NCI-H2171 treated with DMSO at 0.1 percent for 48 hours (cell line): ENCODE data around the gene HMG20B.

Experiments
- DNase-seq: peaks from one replicate; lab custom pipeline; 2025; lab: John Stamatoyannopoulos, UW

Gene HMG20B

DNA sequence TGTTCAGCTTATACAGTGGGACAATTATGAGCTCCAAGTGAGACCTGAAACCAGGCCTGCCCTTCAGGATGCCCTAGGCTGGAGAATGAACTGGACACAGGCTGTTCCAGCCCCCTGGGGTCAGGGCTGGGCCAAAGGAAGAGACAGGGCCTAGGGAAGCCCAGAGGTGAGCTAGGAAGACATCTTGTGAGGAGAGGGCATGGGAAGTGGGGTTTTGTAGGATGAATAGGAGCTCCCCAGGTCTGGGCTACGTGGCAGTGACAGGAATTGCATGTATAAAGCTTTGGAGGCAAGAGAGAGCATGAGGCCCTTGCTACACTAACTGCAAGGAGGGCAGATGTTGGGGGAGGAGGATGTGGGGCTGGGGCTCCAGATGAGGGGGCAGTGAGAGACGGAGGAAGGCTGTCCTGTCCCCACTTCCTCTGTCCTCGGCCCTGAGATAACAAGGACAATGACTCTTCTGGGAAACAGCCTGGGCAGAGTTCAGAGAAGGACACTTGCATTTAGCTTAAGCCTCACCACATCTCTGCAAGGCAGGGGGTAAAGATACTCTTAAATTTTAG lies 35.4 kb downstream of the HMG20B start:
- no peak for DNase-seq

DNA sequence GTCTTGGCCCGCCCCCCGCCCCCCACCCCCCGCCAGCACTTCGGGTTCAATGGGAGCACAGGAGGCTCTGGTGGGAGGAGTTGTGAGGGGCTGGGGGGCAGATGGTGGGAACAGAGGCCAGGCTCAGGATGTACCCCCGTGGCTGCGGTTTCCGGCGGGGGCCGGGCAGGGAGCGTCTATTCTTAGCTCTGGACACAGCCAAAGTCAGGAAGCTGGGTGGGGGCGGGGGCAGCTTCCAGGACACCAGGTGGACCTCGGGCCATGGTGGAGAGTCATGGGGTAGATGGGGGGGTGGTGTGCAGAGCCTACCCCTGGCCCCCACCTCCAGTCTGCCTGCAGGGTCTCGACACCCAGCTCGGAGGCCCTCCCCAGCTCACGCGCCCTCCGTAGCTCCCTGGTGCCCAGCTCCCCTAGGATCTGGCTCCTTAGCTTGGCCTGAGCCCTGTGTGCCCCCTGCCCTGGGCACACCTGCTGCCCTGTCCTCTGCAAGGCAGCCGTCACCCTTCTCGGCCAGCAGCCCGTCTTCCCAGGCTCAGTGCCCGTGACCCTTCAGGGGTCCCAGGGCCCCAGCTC lies 36.1 kb downstream of the HMG20B start:
- no peak for DNase-seq

DNA sequence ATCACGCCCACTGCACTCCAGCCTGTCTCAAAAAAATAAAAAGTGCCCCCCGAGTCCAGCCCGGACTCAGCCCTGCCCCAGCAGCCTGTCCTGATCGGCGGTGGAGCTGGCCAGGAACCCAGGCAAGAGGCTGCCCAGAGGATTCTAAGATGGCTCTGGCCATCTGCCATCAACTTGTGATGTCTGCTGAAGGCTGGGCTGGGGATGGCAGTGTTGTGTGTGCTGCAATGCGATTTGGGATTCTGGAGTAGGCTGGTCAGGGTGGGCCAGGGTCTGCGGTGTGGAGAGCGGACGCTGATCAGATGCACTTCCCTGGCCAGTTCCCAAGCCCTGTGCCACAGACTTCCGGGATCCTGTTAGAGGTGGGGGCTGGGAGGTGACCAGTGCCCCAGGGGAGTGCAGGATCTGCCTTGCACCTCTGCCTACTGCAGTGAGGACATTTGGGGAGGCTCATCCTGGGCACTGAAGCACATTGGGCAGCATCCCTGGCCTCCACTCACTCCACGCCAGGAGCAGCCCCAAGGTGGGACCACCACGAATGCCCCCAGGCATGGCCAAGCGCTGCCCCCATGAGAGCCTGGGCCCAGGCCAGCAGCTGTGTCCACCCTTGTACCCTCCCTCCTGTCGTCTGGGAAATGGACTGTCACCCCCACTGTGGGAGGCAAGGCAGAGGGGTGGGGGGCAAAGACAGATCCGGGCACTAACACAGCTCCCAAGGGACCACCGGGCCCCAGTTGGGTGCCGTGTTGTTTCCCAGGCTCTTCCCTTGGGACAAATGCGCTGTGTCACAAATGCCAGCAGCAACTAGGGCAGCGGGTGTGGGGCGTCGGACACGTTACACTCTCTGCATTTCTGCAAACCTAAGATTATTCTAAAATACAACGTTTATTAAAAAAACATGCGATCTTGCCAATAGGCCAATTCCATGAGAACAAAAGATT lies 37.3 kb downstream of the HMG20B start:
- DNase-seq = no peak

DNA sequence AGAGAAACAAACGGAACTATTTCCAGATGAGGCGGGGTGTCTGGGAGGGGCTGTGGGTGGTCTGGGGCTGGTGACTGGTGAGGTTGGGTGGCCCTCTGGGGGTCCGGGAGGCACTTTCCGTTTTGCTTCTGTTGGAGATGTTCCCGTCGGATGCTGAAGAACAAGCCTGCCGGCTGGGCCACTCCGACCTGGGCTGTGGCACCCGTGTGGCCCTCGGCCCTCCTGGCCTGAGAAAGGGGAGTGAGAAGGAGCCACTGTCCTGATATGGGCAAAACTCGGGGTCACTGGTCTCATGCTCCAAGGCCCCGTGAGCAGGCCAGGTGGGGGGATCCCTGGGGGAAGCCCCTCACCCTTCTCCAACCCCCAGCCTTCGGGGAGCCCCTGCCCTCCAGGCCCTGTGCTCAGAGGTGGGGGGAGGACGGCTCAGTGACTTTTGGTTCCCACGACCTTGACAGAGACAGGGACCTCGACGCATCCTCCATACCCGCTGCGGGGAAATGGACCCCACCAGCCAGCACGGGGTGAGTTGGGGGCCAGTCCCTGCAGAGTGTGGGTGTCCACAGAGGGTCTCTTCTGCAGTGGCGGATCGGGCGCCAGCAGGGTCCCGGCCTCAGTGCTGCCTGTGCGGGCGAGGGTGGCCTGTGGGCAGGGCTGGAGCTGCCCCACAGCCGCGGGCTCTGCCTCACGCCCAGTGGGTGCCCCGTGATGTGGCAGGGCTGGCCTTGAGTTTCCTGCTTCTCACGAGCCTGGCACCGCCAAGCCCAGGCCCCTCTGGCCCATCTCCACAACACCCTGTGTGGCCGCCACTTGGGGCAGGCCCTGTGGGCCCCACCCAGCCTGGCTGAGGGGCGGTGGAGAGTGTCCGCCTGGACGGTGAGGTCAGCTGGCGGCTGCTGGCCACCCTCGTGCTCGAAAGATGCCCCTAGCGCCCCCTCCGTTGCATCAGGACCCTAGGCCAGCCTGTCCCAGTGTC lies 38.3 kb downstream of the HMG20B start:
- no peak for DNase-seq

DNA sequence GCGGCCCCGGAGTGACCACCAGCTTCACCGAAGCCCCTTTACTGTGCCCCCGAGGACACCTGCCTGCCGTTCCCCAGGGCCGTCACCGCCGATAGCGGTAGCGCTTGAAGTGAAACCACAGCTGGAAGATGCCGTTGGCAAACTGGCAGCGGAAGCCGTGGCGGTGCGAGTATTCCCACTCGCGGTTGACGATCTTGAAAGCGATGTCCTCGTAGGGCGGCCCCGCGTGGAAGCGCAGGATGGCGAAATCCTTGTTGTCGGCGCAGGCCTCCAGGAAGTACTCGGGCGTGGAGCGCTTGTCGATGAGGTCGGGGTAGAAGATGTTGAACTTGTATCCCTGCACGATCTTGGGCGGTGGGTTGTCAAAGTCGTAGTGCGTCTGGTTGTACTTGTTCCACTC lies 39.1 kb downstream of the HMG20B start:
- DNase-seq = no peak

DNA sequence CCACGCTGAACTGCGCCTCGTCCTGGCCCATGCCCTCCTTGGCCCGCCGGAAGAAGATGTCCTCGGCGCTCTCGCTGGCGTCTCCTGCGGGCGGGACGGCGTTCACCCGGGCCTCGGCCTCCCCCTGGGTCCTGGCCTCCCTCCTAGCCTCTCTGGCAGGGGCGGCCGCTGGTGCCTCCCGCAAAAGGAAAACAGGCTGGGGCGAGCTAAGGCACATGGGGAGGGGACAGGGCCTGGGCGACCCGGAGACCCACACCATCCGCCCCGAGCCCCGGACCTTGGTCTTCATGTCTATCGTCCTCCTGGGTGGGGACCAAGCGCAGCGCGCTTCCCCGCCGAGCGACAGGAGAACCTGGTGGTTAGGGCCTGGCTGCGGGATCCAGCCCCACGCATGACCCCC lies 39.6 kb downstream of the HMG20B start:
- DNase-seq = no peak

DNA sequence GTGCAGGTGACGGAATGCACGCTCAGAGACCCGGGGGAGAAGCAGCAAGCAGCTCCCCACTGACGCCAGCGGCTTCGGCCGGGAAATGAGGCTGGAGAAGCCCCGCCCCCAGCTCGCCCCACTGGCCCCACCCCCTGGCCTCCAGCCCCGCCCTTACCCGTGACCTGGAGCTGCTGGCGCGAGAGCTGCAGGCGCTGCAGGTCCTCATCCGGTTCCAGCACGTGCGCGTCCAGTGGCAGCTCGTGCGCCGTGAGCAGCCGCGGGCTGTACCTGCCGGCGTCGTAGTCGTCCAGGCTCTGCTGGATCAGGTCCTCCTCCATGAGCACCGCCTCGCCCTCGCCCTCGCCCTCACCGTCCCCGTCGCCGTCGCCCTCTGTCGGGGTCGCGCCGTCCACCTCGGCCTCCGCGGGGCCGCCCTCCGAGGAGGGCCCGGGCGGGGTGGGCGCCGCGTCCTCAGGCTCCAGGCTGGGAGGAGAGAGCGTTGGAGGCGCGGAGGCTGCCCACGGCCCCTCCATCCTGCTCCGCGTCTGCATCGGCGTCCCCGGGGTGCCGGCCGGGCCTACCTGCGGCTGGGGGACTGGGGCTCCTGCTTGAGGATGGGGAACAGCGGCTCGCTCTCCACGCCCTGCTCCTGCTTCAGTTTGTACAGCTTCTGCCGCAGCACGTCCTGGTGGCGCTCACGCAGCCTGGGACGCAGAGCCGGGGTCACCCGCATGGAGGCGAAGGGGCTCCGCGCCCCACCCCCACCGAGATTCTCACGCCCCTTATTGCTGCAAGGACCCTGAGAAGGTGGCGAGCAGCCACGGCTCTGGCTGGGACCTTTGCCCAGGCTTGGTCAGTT lies 40.4 kb downstream of the HMG20B start:
- no peak for DNase-seq

DNA sequence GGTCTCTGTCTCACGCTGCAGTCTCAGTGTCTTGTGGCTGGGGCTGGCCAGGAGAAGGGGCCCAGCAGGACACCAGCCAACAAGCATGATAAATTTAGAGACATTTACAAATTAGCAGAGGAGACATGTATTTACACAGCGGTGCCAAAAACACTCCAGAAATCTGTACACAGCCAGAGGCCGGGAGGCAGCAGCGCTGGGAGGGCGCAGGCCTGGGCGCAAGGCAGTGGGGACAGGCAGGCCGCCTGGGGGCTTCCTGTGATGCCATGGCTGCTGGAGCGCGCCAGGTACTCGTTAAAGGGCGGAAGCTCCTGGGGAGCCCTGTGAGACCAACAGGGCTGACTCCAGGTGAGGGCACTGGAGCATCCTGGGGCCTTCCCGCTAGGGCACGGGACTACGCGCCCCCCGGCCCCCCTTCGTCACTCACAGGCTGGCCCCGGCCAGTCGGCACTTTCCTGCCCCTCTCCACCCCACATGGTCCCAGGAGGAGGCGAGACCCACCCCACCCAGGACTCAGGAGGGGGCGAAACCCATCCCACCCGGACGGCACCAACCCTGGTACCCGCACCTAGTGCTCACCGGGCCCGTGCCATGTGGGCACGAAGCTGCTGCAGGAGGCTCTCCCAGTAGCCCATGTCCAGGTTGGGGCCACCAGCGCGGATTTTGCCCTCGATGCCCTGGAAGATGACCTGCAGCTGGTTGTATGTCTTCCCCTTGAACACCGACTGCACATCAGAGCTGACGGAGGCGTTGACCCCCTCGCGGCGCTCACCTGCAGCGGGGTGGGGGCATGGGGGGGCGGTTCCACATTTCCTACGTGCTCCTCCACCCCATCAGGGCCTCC lies 41.3 kb downstream of the HMG20B start:
- no peak for DNase-seq

DNA sequence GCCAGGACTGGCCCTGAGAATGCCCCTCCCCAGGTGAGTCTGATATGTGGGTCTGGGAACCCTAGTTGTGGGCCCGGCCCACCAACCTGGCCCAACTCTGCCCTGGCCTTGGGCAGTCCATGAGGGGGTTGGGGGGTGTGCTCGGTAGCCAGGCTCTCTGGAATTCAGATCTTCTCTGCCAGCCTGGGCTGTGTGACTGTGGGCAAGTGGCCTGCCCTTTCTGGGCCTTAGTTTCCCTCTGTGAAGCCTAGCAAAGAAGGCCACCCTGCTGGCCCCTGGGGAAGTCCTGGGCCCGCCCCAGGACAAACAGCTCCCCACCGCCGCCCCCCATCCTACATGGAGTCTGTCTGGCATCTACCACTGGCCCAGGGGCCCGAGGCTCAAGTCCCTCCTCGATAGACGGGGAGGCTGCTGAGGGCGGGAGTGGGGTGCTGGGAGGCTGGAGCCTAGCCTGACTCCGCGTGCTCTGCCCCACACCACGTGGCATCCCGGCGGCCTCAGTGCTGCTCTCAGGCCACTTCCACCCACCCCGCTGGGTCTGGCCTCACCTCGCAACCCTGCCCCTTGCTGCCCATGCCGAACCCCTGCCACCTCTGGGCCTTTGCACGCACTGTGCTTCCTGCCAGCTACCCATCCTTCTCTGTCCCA lies 42.2 kb downstream of the HMG20B start:
- no peak for DNase-seq

DNA sequence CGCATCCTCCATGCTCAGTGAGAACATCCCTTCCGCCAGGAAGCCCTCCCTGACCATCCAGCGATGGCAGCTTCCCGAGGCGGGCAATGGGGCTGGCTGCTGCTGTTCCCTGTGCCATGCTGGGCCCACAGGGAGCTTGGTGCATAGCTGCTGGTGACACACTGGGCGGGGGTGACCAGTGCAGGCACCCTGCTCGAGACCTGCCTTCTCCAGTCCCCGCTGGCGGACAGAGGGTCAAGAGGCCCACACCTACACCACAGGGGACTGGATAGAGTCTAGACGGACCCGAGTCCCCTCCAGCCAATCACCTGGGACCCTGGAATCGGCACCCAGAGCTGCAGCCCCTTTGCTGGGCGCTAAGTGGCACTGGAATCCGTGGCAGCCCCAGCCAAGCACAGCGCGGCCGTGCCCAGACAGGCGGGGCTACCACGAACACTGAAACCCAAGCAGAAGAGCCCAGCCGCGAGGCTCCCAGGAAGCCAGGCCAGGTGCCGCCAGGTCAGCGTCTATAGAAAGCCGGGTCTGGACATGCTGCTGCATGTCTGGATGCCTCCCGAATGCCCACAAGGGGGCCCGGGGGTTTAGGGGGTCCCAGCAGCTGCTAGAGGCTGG lies 42.9 kb downstream of the HMG20B start:
- DNase-seq = no peak

DNA sequence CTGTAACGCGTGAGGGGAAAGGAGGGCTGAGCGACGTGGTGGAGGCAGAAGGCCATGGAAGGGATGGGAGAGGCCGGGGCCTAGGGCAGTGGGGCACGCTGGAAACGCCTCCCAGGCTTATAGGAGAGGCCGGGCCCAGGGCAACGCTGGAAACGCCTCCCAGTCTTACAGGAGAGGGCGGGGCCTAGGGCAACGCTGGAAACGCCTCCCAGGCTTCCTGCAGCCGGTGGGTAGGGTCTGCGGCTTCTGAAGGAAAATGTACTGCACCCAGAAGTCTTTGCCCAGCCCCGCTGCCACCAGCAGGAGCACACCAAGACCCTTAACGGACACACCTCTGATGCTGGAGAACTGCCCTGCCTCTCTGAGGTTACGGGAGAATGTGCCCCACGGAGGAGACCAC lies 44.7 kb downstream of the HMG20B start:
- DNase-seq = no peak

DNA sequence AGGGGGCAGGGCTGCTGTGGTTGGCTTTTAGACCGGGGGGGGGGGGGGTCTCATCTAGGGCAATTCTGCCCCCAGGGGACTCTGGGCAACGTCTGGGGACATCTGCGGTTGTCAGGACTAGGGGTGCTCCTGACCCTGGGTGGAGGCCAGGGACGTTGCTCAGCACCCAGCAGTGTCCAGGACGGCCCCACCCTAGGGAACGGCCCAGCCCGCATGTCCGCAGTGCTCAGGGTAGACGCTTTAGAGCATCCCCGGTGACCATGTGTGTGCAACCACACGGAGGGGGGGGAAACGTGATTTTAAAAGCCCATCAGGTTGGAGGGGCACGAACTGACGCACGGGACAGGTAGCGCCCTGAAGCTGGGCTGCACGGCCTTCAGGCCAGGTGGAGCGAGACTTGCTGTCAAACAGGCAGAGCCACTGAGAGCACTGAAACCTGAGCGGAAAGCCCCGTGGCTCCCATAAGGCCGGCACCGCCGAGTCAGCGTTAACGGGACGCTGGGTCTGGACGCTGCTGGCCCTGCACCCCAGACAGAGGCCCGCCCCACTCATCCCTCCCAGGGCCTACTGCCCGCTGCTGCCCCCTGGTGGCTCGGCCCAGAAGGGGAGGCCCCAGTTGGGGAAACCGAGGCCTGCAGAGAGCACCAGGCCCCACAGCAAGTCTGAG lies 45.5 kb downstream of the HMG20B start:
- DNase-seq = no peak

DNA sequence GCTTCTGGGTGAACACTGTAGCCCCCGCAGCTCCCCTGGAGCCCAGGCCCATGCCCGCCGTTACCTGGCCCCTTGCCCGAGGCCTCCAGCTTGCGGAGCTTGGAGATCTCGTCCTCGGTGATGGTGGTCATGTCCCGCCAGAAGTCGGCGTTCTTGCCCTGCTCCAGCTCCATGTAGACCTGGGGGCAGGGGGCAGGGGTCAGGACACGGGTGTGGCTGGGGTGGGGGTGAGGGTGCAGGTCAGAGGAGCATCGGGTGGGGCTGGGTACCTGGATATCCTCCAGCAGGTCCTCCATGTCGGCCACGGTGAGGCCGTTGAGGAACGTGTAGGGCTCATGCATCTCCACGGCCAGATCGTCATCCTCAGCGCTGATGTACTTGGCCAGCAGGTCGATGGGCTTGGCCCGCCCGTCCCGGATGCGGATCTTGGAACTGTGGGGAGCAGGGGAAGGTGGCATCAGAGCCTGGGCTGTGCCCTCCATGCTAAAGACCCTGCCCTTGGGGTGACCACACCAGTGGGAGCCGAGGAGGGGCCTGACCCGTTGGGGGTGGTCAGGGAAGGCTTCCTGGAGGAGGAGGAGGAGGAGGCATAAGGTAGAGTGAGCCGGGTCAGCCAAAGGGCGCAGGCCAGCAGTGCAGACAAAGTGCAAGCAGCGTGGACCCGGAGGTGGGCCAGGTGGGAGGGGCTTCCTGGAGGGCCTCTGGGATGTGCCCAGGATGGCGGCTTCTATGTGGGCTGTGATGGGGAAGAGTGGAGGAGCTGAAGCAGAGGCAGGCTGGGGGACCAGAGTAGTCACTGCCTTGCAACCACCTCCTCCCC lies 46.3 kb downstream of the HMG20B start:
- DNase-seq = no peak

DNA sequence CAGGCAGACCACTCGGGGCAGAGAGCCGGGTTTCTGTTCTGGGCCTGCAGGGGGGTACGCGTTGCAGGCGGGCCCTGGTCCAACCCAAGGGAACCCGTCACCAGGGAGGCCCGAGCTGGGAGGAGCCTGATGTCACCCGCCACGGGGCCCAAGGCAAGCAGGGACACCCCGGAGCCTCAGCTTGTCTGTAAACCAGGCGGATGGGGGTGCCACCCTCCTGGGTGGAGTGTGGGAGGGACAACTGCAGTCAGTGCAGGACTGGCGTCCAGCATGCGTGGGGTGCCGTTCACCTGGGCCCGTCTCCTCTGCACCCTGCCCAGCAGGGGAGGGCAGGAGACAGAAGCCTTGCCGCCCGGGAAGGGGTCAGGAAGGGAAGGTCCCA lies 46.9 kb downstream of the HMG20B start:
- DNase-seq = no peak

DNA sequence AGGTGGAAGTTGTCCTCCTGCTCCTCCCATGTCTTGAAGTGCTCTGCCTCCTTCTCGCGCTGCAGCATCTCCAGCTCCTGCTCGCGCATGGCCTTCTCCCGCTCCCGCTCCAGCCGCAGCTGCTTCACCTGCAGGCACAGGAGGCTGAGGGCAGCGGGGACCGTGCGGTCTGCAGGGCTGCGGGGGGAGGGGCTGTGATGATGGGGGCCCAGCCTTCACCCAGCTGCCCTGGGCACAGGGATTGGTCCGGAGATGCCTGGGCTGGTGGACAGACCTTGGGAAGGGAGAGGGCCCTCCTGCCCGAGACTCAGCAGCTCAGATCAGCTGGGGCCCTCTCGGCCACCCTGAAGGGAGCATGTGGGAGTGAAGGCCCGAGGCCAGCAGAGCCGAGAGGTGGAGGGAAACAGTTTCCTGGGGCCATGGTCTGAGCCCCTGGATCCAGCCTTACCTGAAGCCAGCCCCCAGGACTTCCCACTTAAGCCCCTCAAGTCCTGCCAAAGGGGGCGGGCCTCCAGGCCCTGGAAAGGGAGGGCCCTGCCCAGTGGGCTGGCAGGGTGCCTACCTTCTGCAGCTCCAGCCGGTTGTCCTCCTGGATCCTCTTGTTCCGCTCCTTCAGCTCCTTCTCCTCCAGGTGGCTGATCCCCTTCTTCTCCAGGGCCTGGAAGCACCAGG lies 47.5 kb downstream of the HMG20B start:
- no peak for DNase-seq

DNA sequence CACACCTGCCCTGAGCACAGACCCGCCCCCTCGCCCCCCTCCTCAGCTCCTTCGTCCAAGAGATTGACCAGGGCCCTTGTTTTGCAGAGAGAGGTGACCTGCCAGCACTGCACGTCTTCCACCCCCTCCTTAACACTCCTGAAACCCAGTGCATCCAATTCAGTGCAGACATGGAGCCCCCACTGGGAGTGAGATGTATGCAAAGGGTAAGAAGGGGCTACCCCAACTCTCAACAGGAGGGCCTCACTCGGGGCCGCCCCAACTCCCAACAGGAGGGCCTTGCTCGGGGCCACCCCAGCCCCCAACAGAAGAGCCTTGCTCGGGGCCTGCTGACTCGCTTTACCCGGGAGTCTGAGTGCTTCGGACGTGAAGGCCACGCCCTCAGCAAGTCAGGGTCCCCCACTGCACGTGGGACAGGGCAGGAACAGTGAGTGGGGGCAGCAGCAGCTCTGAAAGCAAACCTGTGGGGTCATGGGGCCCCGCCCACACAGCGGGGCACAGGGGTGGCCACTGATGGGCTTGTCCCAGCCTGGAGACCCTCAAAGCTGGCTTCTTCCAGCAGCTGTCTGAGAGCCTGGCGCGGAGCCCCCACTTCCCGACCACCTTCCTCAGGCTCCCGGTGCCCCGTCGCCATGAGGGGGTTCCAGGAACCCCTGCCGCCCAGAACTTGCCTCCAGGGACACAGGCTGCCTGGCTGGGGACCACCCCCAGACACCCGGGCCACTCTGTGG lies 48.2 kb downstream of the HMG20B start:
- no peak for DNase-seq

DNA sequence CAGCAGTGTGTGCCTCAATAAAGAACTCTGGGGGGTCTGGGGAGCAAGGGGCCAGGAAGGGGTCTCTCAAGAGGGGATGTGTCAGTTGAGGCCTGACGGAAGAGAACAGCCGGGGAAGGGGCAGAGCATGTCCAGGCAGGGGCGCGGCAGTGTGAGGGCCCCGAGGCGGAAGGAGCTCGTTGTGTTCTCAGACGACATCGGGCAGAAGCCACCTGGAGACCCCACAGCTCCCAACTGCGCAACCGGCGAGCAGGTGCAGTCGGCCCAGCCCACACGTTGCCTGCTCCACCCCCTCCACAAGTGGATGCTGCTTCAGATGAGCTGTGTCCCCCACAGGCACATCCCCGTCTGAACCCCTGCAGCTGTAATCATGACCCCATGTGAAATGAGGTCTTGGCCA lies 48.9 kb downstream of the HMG20B start:
- no peak for DNase-seq
